ENCODE results near the gene TMEM14A.

DNA sequence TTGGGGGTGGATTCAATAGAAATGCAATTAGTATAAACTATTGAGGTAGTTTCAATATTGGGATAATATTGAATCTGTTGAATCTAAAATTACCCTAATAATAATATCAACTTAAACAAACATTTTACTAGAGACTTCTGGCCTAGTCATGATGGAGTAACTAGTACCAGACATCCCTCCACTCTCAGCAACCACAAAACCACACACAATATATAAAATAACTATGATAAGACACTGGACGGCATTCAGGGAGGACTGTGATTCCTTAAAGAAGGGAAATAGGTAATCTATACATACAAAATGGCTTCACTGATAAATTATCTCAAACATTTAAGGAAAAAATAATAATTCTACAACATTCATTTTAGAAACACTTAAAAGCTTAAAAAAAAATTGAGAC is 38.9 kb upstream of the TMEM14A start:
- TF ChIP-seq, protein P1, sequence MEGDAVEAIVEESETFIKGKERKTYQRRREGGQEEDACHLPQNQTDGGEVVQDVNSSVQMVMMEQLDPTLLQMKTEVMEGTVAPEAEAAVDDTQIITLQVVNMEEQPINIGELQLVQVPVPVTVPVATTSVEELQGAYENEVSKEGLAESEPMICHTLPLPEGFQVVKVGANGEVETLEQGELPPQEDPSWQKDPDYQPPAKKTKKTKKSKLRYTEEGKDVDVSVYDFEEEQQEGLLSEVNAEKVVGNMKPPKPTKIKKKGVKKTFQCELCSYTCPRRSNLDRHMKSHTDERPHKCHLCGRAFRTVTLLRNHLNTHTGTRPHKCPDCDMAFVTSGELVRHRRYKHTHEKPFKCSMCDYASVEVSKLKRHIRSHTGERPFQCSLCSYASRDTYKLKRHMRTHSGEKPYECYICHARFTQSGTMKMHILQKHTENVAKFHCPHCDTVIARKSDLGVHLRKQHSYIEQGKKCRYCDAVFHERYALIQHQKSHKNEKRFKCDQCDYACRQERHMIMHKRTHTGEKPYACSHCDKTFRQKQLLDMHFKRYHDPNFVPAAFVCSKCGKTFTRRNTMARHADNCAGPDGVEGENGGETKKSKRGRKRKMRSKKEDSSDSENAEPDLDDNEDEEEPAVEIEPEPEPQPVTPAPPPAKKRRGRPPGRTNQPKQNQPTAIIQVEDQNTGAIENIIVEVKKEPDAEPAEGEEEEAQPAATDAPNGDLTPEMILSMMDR (IDR thresholded peaks at IDR 0.05; ENCODE audit: insufficient read depth, low read length): no peak
- TF ChIP-seq POLR2AphosphoS5 (IDR thresholded peaks at IDR 0.05; ENCODE audit: low read depth) (no peak), SPI1 (IDR thresholded peaks at IDR 0.05; ENCODE audit: borderline replicate concordance, low read depth) (no peak), GABPA (IDR thresholded peaks at IDR 0.05; ENCODE audit: low read depth) (no peak)
- TF ChIP-seq, protein P2, sequence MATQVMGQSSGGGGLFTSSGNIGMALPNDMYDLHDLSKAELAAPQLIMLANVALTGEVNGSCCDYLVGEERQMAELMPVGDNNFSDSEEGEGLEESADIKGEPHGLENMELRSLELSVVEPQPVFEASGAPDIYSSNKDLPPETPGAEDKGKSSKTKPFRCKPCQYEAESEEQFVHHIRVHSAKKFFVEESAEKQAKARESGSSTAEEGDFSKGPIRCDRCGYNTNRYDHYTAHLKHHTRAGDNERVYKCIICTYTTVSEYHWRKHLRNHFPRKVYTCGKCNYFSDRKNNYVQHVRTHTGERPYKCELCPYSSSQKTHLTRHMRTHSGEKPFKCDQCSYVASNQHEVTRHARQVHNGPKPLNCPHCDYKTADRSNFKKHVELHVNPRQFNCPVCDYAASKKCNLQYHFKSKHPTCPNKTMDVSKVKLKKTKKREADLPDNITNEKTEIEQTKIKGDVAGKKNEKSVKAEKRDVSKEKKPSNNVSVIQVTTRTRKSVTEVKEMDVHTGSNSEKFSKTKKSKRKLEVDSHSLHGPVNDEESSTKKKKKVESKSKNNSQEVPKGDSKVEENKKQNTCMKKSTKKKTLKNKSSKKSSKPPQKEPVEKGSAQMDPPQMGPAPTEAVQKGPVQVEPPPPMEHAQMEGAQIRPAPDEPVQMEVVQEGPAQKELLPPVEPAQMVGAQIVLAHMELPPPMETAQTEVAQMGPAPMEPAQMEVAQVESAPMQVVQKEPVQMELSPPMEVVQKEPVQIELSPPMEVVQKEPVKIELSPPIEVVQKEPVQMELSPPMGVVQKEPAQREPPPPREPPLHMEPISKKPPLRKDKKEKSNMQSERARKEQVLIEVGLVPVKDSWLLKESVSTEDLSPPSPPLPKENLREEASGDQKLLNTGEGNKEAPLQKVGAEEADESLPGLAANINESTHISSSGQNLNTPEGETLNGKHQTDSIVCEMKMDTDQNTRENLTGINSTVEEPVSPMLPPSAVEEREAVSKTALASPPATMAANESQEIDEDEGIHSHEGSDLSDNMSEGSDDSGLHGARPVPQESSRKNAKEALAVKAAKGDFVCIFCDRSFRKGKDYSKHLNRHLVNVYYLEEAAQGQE (IDR thresholded peaks at IDR 0.05; ENCODE audit: insufficient replicate concordance, low read depth): no peak

Measured in HL-60 (cell line).